ENCODE data around the gene OPCML. TPM values are rescaled to one million over a fixed set of nuclear protein-coding genes. Genes with fewer than 3 reads are reported as not detected.

The OPCML gene
- polyA plus RNA-seq, 1 donor (not counting 4 experiments of a cell fraction or from before 2014, with no cell fraction given): 0.04 TPM

GRCh38 chr11:133012803-133013202 lies 519.5 kb downstream of the OPCML start:
- no peak for TF ChIP-seq EZH2 (IDR thresholded peaks at IDR 0.05; ENCODE audit: low read length)
- no peak for TF ChIP-seq CTCF (optimal IDR thresholded peaks at IDR 0.05 in 1 of 3, IDR thresholded peaks at IDR 0.05 in 1 of 3, conservative IDR thresholded peaks at IDR 0.05 in 1 of 3; ENCODE audit: extremely low read depth in 1 of 3, insufficient read depth in 2 of 3, low read length in 3 of 3)
- no peaks in the 10 kb centered on the region for H4K20me1 ChIP-seq (ENCODE audit: control insufficient read depth, extremely low read depth, insufficient read depth, low read length)
- H3K4me1 ChIP-seq (ENCODE audit: control insufficient read depth, extremely low read depth, insufficient read depth, low read length): no peaks in the 10 kb centered on the region
- H2AFZ ChIP-seq (ENCODE audit: control insufficient read depth, low read length): no peak overlapping the region
- DNase-seq (ENCODE audit: low read depth, low spot score) (no peak), FAIRE-seq (no peak)
- no peaks in the 10 kb centered on the region for H3K79me2 ChIP-seq (ENCODE audit: control insufficient read depth, insufficient read depth, low read length)
- no peak overlapping the region for H3K9ac ChIP-seq (ENCODE audit: control insufficient read depth, extremely low read depth, insufficient read depth, low read length)
- H3K36me3 ChIP-seq (ENCODE audit: control insufficient read depth in 2 of 2, extremely low read depth in 1 of 2, insufficient read depth in 2 of 2, low read length in 2 of 2): no peaks in the 10 kb centered on the region
- dilution Hi-C loops (cut with MboI; ENCODE audit: extremely low pct_ligation_motif_present, low sequenced_read_pairs): no loop called here
- no peaks in the 10 kb centered on the region for H3K9me3 ChIP-seq (ENCODE audit: control insufficient read depth, low read depth, low read length)
- no peaks in the 10 kb centered on the region for H3K27me3 ChIP-seq (ENCODE audit: control insufficient read depth, extremely low read depth, insufficient read depth, low read length)
- no peaks in the 10 kb centered on the region for H3K9me1 ChIP-seq (ENCODE audit: control insufficient read depth, extremely low read depth, insufficient read depth, low read length)
- no peak overlapping the region for H3K27ac ChIP-seq (ENCODE audit: control insufficient read depth, insufficient read depth, low read length)
- H3K4me2 ChIP-seq (ENCODE audit: control insufficient read depth, extremely low read depth, insufficient read depth, low read depth, low read length): no peak overlapping the region
- H3K4me3 ChIP-seq (ENCODE audit: control insufficient read depth in 2 of 3, extremely low read depth in 1 of 3, insufficient read depth in 2 of 3, low read depth in 1 of 3, low read length in 3 of 3): no peak overlapping the region

GRCh38 chr11:133011604-133012003 lies 520.7 kb downstream of the OPCML start:
- FAIRE-seq (no peak), DNase-seq (ENCODE audit: low read depth, low spot score) (no peak)
- H3K4me3 ChIP-seq (ENCODE audit: control insufficient read depth in 2 of 3, extremely low read depth in 1 of 3, insufficient read depth in 2 of 3, low read depth in 1 of 3, low read length in 3 of 3): no peak overlapping the region
- H4K20me1 ChIP-seq (ENCODE audit: control insufficient read depth, extremely low read depth, insufficient read depth, low read length): no peaks in the 10 kb centered on the region
- TF ChIP-seq EZH2 (IDR thresholded peaks at IDR 0.05; ENCODE audit: low read length) (no peak), CTCF (optimal IDR thresholded peaks at IDR 0.05 in 1 of 3, IDR thresholded peaks at IDR 0.05 in 1 of 3, conservative IDR thresholded peaks at IDR 0.05 in 1 of 3; ENCODE audit: extremely low read depth in 1 of 3, insufficient read depth in 2 of 3, low read length in 3 of 3) (no peak)
- dilution Hi-C loops (cut with MboI; ENCODE audit: extremely low pct_ligation_motif_present, low sequenced_read_pairs): no loop called here
- no peak overlapping the region for H3K27ac ChIP-seq (ENCODE audit: control insufficient read depth, insufficient read depth, low read length)
- no peaks in the 10 kb centered on the region for H3K36me3 ChIP-seq (ENCODE audit: control insufficient read depth in 2 of 2, extremely low read depth in 1 of 2, insufficient read depth in 2 of 2, low read length in 2 of 2)
- H3K4me1 ChIP-seq (ENCODE audit: control insufficient read depth, extremely low read depth, insufficient read depth, low read length): no peaks in the 10 kb centered on the region
- H2AFZ ChIP-seq (ENCODE audit: control insufficient read depth, low read length): no peak overlapping the region
- H3K9ac ChIP-seq (ENCODE audit: control insufficient read depth, extremely low read depth, insufficient read depth, low read length): no peak overlapping the region
- no peak overlapping the region for H3K4me2 ChIP-seq (ENCODE audit: control insufficient read depth, extremely low read depth, insufficient read depth, low read depth, low read length)
- no peaks in the 10 kb centered on the region for H3K79me2 ChIP-seq (ENCODE audit: control insufficient read depth, insufficient read depth, low read length)
- peaks cover 1% of the 10 kb centered on the region for H3K9me3 ChIP-seq (ENCODE audit: control insufficient read depth, low read depth, low read length)
- no peaks in the 10 kb centered on the region for H3K27me3 ChIP-seq (ENCODE audit: control insufficient read depth, extremely low read depth, insufficient read depth, low read length)
- no peaks in the 10 kb centered on the region for H3K9me1 ChIP-seq (ENCODE audit: control insufficient read depth, extremely low read depth, insufficient read depth, low read length)

All from keratinocyte (primary cell).